ENCODE data around the gene DMAP1. TPM values are rescaled to one million over a fixed set of nuclear protein-coding genes. Genes with fewer than 3 reads are reported as not detected.

Gene DMAP1
- total and polyA plus RNA-seq, 2 of the 8 experiments (the other 6 are each of a cell fraction or from before 2014, with no cell fraction given): 36.4 to 42.4 TPM

DNA sequence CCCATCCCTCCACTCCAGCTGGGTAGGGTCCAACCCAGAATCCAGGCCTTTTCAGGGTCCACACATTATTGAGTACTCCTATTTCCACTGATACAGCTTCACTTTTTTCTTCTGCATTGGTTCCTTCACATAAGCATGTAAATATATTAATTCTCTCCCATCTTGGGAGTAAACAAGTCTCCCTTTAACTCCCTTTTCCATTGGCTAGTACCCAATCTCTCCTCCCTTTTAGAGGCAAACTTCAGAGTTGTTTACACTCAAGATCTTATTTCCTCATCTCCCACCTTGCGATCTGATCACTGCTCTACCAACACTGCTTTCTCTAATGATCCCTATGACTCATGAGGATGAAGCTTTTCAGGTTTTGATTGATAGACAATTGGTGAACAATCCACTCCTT lies 20.3 kb downstream of the DMAP1 start:
- Histone ChIP-seq H4K5ac (ENCODE audit: insufficient read length, low read depth, low read length) (no peak overlapping the region), H3K9ac (replicated peaks in 1 of 4; ENCODE audit: extremely low read depth in 1 of 4, low read depth in 3 of 4, low read length in 3 of 4) (no peak overlapping the region), H3K36me3 (ENCODE audit: control insufficient read depth in 2 of 4, insufficient read depth in 4 of 4, low read length in 3 of 4) (peaks cover 0 to 5% (median 2%) of the 10 kb centered on the region in 4 experiments; a peak in 3 of 8 replicates), H2BK20ac (ENCODE audit: low read length) (no peak overlapping the region), H2BK5ac (ENCODE audit: low read depth, low read length) (no peak overlapping the region), H4K91ac (replicated peaks; ENCODE audit: insufficient read length, low read length) (no peak overlapping the region), H3K18ac (ENCODE audit: extremely low read depth, low read length) (no peak overlapping the region), H3K9me3 (ENCODE audit: insufficient read depth in 2 of 2, low read depth in 1 of 2, low read length in 1 of 2) (no peaks in the 10 kb centered on the region; a peak in 1 of 4 replicates), H2BK12ac (ENCODE audit: low read depth, low read length) (no peak overlapping the region), H3K79me2 (ENCODE audit: control insufficient read depth in 1 of 2, insufficient read depth in 2 of 2, low read length in 2 of 2) (no peaks in the 10 kb centered on the region), H4K20me1 (replicated peaks in 1 of 2; ENCODE audit: control insufficient read depth in 1 of 2, insufficient read depth in 2 of 2, low read length in 2 of 2) (no peaks in the 10 kb centered on the region), H4K8ac (ENCODE audit: extremely low read depth, insufficient read depth, low read length) (no peak overlapping the region), H3K23me2 (ENCODE audit: low read depth, low read length) (no peaks in the 10 kb centered on the region), H3K4me3 (ENCODE audit: extremely low read depth in 1 of 4, insufficient read depth in 2 of 4, low read depth in 3 of 4, low read length in 4 of 4) (no peak overlapping the region), H3K27ac (ENCODE audit: low read depth, low read length) (no peak overlapping the region), H3K4ac (replicated peaks; ENCODE audit: insufficient read length, low read depth, low read length) (no peak overlapping the region), H3K4me2 (ENCODE audit: insufficient read depth in 1 of 2, low read depth in 2 of 2, low read length in 2 of 2) (no peak overlapping the region), H2AFZ (ENCODE audit: low read length) (no peak overlapping the region), H2BK15ac (ENCODE audit: low read length) (no peak overlapping the region), H2AK5ac (ENCODE audit: low read depth, low read length) (no peak overlapping the region), H3K79me1 (ENCODE audit: low read depth, low read length) (no peaks in the 10 kb centered on the region), H3K56ac (replicated peaks; ENCODE audit: insufficient read length, low read depth, low read length) (no peak overlapping the region), H3K27me3 (replicated peaks in 1 of 4; ENCODE audit: control insufficient read depth in 3 of 4, extremely low read depth in 1 of 4, insufficient read depth in 3 of 4, low read length in 3 of 4) (no peaks in the 10 kb centered on the region), H2BK120ac (replicated peaks; ENCODE audit: low read depth, low read length) (no peak overlapping the region), H3K14ac (ENCODE audit: insufficient read length) (no peak overlapping the region), H3K23ac (ENCODE audit: insufficient read length) (no peak overlapping the region), H3K4me1 (replicated peaks in 1 of 4; ENCODE audit: control insufficient read depth in 3 of 4, insufficient read depth in 4 of 4, low read length in 3 of 4) (peaks cover 0 to 7% (median 5%) of the 10 kb centered on the region in 4 experiments; a peak in 6 of 7 replicates)
- POLR2A ChIA-PET (ENCODE audit: partially characterized antibody): interaction anchor here (0.6 to 1.0 kb wide), 2 partner anchors 13 to 110 kb away, joined by 3 to 4 read pairs; no protein-coding TSS in a partner anchor
- no peak for TF ChIP-seq EP300 (IDR thresholded peaks at IDR 0.05; ENCODE audit: borderline replicate concordance in 1 of 2, low read depth in 2 of 2, low read length in 2 of 2)
- FAIRE-seq: no peak
- 88% methylated on average over 1 of the region's 1 CpG; no CpG with 5 or more reads in 1 of the 2 experiments for WGBS, 2 experiments (ENCODE audit: extremely low coverage in 1 of 2, insufficient coverage in 1 of 2, insufficient read length in 1 of 2, insufficient replicate concordance in 2 of 2, low coverage in 1 of 2, low lambda C conversion rate in 2 of 2, missing lambda C conversion rate in 1 of 2)
- DNase-seq (ENCODE audit: low read depth in 1 of 2, low spot score in 2 of 2): no peak
- CTCF ChIA-PET (ENCODE audit: partially characterized antibody): interaction anchor here (0.7 to 9.5 kb wide), 8 partner anchors 13 to 171 kb away, joined by 3 to 191 read pairs (median 4); partner anchors contain the start of gene DMAP1

Measured in H1 (cell line).